HG02678 (cell line): ENCODE data around the gene LCAT.

Source experiments
- ATAC-seq: cut with Tn5 transposase; IDR thresholded peaks from one replicate; pipeline ENCODE4 v1.9.1; 2021; ENCODE audit warnings: mild to moderate bottlenecking, moderate library complexity; ENCODE audit not compliant: unreplicated experiment

The LCAT gene

DNA sequence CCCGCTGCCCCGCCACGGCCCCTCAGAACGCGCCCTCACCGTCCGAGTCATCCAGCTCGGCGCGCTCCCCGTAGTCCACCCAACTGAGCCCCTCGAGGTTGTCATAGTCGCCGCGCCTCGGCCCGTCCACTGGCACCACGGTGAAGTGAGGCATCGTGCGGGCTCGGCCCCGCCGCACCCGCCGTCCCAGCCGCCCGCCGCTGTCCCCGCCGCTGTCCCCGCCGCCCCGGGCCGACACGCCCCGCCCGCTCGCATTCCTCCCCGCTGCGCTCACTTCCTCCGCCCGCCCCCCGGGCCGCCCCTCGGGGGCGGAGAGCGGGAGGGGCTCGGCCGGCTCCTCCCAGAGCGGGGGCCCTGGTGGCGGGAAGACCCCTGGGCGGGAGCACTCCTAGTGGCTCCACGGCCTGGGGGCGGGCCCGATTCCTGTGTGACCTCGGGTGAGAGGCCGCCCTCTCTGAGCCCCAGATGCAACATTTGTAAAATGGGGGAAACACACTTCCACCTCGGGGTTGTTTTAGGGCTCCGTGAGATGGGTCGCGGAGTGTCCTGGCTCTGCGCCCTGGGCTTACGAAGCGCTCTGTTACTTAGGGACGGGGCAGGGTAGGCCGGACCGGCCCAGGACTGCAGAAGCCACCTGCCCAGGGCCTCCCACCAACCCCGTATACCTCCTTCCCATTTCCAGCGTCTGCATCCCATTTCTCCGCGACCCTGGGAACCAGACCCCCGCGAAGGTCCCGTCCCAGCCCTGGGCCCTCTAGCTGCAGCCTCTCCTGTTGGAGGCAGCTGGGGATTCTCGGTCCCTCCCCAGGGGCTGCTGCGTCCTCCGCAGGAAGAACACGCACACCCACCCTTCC, 24.7 kb upstream of the LCAT start, which contains the start of gene SLC12A4:
TSS of gene SLC12A4 (minus strand) at position 238 of the 854 bp plus-strand sequence. CDS start at position 154, 84 bp downstream.
- peak; percentile 88 for ATAC-seq

DNA sequence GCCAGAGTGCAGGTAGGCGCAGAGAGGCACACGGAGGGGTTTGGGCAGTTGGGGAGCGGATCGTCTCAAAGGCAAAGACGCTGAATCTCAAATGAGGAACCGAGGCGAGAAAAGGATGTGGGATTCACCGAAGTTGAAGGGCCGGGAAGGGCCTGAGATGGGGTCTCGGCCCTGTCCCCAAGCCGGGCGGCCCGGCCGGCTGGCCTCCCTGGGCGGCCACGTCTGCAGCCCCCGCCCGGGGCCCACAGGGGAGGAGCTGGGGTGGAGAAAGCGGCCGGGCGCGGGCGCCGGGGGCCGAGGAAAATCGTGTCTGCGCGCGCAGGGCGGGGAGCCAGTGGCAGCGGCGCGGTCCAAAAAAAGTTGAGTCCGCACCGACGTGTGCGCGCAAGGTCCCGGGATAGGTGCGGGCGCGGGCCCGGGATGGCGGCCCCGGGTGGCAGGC, 24.1 kb upstream of the LCAT start:
- ATAC-seq = peak; percentile 24

DNA sequence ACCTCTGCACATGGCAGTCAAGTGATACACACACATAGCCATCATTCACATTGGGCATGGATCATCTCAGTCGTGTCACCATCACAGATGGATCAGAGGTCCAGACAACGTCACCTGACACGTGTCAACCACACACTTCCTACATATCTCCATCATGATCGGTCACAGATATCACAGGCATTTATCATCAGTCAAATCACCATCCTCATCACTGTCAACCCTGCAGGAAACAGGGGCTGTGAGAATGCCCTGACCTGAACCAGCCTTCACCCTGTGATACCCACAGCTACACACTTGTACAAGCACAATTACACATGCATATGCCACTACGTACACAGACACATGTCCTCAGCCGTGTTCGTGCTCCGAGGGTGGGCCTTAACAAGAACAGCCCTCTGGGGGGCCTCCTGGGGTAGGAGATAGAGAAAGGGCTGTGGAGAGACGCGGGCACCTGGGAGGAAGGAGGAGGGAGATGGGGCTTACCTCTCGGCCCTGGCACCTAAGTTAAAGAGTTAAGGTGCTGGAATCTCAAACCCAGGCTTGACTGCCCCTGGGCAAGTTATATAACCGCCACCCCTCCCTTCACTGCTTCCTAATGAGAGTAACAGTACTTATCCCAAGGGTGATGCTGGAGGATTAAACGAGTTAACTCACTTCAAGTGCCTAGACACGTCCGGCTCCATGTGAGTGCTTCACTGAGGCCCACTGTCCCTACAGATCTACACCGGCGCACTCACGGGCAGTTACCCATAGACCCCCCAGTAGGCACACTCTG, 23.4 kb upstream of the LCAT start:
- ATAC-seq = no peak

DNA sequence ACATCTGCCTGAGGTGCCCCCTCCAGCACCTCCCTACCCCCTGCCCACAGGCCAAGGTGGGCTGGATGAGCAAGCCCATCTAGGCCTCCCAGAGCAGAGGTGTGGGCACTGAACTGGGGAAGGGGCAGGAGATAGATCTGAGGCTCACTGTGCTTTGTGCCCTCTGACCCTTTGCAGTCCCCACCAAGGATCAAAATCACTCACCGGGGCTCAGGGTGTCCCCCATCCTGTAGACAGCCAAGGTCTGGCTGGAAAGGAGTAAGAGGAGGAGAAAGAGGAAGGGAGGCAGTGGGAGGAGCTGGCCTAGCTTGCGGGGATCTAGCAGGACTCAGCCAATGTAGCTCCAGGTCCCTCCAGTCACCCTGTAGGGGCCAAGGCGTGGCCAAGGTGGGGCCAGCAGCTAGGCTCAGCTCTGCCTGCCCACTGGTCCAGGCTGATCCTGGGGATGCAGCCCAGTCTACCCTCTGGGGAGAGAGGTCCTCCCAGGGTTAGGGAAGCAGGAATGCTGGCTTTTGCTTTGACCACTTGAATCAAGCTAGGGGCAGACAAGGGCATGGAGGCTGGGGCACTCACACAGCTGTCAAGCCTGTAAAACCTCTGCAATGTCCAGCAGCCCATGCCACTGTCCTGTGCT, 22.7 kb upstream of the LCAT start:
- no peak for ATAC-seq

DNA sequence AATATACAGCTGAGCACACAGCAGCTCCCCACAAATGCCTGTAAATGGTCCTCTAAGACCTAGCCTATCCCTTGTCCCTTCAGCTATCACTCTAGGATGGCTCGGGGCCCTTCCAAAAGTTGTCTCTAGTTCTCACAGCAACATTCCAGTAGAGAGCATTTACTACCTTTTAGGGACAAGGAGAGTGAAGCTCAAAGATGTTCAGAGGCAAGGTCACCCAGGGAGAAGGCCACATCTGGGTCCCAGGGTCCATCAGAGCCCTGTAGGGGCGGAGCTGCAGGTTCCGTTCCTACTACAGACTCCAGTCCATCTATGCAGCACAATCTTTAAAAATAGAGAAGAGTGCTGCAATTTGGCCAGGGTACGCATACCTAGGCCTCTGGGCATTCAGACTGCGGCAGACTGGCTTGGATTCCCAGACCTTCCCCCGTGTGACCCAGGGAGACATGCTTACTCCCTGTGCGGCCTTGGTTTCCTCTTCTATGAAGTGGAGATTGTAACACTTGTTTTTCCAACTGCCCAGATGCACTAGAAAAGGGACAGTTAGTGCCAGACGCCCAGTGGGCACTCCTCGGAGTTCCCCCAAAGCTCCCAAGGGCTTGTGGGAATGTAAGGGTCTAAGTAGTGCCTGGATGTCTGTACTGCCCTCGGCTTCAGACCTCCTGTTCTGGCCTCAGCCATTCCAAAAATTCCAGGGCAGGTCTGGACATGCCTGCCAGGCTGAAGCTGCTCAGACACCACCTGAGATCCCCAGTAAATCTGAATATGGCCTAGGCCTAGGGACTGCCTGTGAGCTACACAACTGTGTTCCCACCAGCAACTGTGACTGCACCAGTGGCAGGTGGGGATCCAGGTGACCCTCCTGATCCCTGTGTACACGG, 22.0 kb upstream of the LCAT start:
- no peak for ATAC-seq

DNA sequence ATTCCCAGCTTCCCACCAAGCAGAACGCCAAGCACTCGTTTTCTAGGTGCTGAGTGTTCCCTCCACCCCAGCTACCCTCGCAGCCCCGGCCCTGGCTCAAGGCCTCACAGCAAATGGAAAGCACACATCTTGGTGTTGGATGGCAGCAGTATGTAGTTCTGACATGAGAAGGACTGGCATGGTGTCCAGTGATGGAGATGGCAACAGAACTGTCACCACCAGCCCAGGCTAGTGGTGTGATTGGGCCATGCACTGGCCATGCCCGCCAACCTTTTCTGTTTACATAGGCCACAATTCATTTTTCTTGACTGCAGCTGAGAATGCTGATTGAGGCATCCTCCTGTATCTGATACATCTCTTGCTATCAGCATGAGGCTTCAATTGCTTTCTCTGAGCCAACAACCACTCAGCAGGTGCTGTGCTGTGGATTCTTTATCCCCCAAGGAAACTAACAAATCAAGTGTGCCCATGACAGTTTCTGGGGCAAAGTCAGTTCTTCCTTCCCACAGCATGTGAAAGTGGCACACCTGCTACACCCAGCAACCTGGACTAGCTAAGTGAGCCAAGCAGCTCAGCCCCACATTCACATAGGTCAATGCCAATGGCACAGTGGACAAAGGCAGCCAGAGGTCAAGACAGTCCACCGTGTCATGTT, 20.7 kb upstream of the LCAT start:
- ATAC-seq = no peak

DNA sequence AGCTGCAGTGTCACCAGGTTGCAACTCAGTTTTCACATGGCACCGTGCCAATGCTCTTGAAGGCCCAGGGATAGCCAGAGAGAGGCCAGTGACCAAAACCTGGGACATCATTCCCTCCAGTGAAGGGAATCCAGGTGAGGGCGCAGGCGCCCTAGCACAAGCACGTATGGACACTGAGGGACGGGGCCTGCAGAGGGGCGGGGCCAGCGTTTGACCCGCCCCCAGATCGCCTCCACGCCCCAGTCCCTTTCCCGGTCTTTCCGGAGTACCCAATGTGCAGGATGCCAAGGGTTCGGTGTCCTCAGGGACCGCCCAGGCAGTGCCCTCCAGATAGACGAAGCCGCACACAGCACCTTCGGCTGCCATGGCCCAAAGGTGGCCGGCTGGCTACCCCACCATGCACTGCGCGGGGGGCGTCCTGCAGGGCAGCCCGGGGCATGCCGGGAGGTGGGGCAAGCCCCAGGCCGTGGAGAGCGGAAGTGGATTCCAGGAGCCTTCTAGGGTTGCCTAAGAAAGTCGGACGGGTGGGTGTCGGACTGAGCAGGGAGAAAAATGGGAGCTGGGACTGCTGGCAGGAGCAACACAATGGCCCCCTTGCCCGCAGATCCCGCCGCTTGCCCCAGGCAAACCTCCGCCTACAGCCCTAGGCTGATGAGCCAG, 19.9 kb upstream of the LCAT start:
- no peak for ATAC-seq

DNA sequence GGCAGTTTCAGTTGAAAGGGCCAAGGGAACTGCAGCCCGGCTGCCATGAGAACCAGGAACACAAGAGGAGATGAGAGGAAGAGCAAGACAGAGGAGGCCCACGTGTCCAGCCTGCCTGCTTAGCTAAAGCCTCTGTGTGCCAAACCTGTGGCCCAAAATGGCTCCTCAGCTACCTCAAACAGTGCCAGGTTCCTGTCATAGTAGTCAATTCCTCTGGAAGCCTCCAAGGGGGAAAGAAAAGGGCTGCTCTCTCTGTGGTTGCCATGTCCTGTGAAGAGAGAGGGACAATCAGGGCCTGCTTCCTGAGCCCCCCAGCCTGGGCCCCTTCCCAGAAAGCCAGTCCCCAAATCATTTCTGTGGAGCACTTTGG, 19.4 kb upstream of the LCAT start:
- ATAC-seq = no peak

DNA sequence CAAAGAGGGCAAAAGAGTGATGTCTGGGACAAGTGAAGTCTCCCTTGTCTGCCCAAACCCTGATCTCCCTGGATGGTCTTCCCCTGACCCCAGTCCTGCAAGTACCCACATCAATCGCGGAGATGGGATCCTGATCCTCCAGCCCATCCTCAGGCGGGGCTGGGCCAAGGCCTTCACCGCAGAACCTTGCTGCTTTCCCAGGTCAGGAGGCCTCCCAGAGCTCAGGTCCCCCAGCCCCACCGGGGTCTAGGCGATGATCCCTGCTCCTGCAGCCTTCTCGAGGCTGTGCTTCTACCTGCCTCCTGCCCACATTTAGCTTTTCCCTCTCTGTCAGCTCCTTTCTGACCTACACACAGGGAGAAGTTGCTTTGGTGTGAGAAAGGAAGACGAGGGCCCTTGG, 18.2 kb upstream of the LCAT start:
- no peak for ATAC-seq

DNA sequence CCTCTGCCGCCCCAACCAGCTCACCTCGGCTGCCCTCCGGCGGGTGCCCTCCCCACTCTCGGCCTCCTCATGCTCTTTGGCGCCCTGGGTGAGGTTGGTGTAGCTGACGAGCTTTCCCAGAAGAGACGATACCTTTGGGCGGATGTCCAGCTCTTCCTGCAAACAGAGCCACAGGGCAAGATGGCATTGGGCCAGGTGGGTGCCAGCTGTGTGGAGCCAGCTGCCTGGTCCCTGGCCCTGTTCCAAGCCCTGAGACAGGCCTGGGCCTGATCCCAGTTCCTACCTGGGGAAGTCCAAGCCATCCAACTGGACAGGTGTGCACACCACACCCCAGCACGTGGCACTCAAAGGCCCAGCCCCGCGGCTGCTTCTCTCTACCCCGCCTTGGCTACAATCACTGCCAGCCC, 17.6 kb upstream of the LCAT start:
- ATAC-seq = no peak

DNA sequence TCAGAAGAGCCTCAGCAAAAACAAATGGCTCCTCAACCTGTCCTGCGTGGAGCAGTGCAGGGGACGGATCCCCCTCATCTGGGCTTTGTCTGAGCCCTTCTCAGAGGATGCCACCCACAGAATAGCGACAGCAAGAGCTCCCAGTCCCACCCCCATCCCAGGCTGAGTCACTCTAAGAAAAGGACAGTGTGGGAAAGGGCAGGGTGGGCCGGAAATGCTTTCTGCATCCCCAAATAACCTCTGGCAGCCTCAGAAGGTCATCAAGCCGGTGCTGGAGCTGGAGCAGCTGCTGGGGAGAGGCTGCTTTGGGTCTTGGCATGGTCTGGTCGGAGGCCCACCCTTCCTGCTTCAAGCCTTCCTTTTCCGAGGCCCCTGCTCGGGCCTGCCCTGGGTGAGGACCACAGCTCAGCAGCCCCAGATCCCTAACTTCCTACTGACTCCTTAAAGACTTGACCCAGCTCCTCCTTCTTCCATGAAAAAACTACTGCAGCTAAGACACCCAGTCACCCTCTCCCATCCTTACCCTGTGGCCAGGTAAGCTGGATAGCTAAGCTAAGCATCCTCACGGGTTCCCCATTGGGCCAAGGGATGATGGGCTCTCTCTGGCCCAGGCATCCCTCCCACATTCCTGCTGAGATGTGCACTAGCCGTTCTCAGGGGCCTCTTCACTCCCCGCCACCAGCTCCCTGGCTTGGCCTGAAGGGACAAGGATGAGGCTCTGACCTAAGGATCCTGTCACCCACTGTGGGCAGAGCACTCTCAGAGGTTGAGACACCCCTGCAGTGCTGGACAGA, 15.8 kb upstream of the LCAT start:
- no peak for ATAC-seq

DNA sequence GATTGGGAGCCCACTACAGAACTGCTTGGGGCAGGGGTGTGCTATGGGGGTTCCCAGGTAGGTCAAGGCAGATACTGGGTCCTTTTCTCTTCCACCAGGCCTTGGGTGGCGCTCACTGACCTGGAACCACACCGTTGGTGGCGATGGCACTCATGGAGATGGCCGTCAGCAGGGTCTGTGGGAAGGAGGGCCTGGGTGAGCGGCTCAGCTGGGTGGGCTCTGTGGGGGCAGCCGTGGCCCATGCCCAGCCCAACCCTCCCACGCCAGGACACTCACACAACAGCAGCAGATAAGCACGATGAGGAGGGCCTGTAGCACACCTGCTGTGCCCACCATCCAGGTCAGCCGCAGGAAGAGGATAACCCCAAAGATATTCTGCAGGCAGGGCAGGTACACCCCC, 13.7 kb upstream of the LCAT start:
- no peak for ATAC-seq

DNA sequence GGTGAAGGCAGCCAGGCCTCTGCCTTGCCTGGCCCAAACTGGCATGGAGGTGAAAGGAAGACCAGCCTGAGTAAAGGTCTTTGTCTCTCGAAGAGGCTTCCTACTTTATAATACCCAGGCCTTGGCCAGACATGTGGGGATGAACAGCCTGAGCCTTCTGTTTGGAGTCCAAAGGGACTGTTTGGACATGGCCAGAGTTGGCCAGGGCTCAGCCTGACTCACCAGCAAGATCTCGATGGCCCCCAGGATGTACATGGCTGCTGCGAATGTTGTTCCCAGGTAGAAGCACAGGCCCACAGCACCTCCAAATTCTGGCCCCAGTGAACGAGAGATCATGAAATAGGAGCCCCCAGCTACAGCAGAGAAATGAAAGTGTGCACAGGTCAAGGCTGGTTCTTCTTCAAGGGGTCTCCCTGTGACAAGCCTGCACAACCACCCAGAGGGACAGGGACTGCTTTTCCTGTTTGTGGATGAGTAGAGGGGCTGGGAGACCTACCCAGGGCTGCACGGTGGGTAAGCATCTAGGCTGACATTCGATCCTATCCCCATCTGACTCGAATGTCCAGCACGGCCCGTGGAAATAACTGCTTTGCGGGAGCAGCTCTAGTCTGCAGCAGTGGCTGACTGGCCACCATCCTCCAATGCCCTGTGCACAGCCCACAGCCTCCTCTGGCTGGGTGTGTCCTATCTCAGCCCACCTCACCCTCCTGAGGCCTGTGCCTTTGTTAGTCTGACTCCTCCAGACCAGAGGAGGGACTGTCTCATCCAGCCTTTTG, 10.7 kb upstream of the LCAT start:
- ATAC-seq = no peak

DNA sequence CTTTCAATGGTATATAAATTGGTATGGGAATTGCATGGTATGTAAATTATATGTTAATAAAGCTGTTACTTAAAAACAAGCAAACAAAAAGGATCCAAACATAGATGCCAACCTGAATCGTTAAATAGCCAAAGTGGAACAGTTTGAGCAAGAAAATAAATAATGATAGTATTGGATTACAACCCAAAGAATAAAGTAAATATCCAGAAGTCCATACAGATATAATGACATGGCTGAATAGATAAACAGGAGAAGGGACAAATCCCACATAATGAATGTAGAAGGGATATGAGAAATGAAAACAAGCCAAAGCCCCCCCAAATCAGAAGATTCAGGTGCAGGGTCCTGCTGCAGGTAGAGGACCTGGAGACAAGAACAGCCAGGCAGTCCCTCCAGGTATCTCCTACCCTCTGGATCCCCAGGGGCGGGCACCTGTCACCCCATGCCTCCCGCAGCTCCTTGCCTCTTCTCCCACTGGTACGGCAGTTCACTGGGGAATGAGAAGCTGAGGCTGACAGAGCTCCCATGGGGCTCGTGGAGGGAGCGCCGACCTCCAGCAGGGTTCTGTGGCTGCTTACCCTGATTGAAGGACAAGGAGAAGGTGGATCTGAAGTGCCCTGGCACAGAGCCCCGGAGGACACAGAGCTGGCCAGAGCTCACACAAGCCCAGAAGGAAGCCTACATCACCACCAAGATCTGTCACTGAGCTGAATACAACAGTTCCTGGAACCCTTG, 9.9 kb upstream of the LCAT start:
- ATAC-seq = no peak

DNA sequence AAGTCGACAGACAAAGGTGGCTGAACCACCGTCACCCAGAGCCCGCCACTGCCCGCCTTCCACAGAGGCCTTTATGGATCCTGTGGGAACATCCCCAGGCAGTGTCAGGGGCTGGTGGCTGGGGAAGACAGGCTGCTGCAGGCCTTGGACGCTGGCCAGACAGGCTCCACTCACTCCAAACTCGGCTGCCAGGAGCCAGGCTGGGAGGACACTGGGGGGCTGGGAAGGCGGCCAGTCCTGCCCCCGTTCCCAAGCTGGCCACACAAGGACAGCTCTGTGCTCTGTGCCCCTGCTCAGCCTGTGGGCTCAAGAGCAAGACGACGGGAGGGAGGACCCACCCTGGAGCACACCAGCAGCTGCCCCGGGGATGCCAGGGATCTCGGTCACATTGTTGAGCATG, 7.6 kb upstream of the LCAT start:
- ATAC-seq = no peak

DNA sequence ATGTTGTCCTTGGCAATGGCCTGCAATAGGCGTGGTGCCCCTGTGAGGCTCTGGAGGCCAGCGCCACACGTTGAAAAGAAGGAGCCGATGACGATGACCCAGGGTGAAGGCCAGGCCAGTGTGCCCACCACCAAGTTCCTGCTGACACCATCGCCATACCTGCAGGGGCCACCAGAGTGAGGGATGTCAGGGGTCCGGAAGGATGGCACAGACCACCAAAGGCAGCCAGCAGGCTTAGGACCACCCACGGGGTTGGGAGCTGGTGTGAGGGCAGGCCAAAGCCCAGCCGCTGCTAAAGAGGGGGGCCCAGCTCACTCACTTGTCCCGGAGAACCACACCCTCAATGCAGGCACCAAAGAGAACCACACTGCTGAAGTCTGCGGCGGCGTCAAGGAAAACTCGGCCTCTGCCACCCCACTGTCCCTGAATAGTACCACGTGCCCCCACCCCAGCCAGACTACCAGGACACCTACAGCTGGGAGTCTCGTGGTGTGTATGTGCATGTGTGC, 6.5 kb upstream of the LCAT start:
- ATAC-seq = no peak

DNA sequence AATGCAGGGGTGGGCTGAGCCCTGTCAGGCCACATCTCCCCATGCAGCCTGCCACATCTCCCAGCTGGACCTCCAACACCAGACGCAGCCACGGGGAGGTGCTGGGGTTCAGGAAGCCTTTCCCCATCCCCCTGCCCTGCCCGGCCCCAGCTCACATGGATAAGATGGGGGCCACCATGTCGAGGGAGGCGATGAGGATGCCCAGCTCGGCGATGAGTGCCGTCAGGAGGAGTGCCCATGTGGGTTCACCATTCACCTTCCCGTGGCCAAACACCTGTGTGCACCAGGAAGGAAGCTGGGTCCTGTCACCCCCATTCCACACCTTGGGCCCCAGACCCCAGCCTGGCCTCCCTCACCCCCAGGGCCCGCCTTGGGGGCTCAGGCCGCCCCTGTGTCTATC, 5.7 kb upstream of the LCAT start:
- ATAC-seq = no peak
